ENCODE measurements around the gene CDK13.
"Not testable (repeated sequence)": the region's sequence is repeated elsewhere in the genome, so short reads cannot be mapped to it uniquely, and the experiment has no call there.

CDK13 gene

GRCh38 chr7:39949971-39950472 lies at the start of gene CDK13:
Gene CDK13, plus strand, starts transcription at chr7:39950256. Its CDS starts 386 bp downstream, at chr7:39950642.
- DNase-seq (ENCODE audit: low read depth, low spot score) = peak; percentile 88

DNA sequence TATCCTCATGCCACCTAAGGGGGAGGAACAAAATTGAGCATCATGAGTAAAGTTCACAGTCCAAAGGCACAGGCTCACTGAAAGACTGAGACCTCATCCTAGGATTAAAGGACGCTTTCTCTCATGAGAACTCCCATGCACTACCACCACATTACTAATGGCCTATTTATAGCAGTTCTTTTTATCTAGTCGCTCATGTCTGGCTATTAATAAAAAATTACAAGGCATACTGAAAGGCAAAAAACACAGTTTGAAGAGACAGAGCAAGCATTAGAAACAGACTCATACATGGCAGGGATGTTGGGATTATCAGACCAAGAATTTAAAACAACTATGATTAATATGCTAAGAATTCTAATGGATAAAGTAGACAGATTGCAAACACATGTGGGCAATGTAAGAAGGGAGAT lies 46.0 kb upstream of the CDK13 start:
- DNase-seq (ENCODE audit: low read depth, low spot score) = no peak

DNA sequence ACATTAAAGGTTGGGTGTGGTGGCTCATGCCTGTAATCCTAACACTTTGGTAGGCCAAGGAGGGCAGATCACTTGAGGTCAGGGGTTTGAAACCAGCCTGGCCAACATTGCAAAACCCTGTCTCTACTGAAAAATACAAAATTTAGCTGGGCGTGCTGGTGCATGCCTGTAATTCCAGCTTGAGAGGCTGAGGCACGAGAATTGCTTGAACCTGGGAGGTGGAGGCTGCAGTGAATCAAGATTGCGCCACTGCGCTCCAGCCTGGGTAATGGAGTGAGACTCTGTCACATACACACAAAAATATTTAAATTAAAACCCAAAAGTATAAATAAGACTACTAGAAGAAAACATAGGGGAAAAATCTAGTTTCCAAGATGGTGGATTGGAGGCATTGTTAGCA lies 41.9 kb upstream of the CDK13 start:
- DNase-seq (ENCODE audit: low read depth, low spot score) = no peak

DNA sequence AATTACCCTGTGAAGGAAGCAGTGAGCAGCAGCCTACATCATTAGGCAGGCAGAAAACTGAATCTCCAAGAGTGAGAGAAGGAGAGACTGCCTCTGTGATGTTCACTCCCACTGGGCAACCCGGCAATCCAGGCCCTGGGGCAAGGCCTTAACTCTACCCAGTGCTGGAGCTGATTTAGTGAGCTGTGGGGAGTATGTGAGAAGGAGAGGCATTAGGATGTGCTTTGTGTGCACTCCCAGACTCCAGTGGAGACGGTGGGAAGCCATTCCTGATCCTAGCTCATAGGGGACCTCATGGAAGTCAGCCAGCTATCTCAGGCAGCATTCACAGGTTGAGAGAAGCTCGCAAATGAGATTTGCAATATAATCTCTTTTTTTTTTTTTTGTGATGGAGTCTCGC lies 41.1 kb upstream of the CDK13 start:
- DNase-seq (ENCODE audit: low read depth, low spot score) = no peak

DNA sequence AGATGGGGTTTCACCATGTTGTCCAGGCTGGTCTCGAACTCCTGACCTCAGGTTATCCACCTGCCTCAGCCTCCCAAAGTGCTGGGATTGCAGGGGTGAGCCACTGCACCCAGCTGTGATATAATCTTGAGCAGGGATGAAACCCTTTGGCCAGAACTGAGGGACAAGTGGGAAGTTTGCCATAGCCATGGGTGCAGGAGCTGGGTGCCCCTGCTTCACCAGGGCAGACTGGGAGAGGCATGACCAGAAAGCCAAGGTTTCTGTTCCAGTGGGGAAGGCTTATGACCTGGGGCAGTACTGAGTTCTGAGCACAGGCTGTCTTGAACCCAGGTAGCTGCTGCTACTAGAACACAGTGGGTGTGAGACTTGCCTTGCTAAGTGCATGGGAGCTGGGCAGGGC lies 40.5 kb upstream of the CDK13 start:
- no peak for DNase-seq (ENCODE audit: low read depth, low spot score)

GRCh38 chr7:39910108-39910869 lies 39.8 kb upstream of the CDK13 start:
- DNase-seq (ENCODE audit: low read depth, low spot score) = peak; percentile 4

DNA sequence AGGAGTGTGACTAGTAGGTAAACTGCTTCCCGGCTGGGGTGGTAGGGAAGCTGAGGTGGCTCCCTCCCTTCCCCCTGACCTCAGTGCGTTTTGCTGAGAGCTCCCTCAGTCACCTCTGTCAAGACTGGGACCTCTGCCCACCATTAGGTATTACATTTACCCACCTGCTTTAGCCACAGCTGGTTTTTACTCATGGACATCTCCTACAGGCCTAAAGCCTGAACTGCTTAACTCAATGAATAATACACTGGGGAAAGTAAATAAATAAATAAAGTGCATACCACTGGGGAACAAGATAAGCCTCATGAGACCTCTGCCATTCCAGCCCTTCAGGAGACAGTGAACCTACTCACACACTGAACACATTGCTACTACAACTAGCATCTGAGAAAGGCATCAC lies 38.9 kb upstream of the CDK13 start:
- DNase-seq (ENCODE audit: low read depth, low spot score) = no peak

DNA sequence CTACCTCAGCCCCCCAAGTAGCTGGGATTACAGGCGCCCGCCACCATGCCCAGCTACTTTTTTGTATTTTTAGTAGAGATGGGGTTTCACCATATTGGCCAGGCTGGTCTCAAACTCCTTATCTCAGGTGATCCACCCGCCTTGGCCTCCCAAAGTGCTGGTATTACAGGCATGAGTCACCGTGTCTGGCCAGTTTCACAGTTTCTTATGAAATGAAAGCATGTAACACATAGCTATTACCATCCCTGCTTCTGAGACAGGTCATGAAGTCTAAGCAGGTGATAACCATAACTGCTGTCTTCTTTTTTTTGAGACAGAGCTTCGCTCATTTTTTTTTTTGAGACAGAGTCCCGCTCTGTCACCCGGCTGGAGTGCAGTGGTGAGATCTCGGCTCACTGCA lies 34.2 kb upstream of the CDK13 start:
- not testable (repeated sequence) for DNase-seq (ENCODE audit: low read depth, low spot score)

GRCh38 chr7:39919646-39920045 lies 30.4 kb upstream of the CDK13 start:
- DNase-seq (ENCODE audit: low read depth, low spot score) = no peak

GRCh38 chr7:39921506-39922175 lies 28.4 kb upstream of the CDK13 start:
- DNase-seq (ENCODE audit: low read depth, low spot score) = no peak

DNA sequence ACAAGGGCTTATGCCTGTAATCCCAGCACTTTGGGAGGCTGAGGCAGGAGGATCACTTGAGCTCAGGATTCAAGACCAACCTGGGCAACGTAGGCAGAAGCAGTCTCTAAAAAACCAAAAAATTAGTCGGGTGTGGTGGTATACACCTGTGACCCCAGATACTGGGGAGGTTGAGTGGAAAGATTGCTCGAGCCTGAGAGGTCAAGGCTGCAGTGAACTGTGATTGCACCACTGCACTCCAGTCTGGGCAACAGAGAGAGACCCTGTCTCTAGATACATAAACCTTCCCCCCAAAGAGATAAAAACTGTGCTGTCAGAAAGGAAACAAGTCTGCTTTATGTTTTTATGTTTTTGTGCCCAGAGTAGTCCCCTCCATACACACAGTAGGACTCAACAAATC lies 27.5 kb upstream of the CDK13 start:
- no peak for DNase-seq (ENCODE audit: low read depth, low spot score)

DNA sequence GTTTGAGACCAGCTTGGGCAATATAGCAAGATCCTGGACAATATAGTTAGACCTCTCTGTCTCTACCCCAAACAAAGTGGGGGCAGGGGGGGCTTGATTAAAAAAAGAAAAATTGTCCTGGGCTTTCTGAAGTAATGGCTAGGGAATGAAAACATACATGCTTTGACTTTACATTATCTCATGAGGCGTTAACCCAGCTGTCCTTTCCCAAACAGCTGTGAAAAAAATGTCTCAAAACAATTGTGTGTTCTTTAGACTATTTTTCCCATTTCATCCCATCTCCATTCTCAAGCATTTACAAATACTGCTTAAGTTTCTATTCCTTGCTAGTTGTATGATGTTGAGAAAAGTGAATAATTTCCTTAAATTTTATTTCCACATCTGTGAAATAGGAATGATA lies 27.0 kb upstream of the CDK13 start:
- DNase-seq (ENCODE audit: low read depth, low spot score) = no peak

DNA sequence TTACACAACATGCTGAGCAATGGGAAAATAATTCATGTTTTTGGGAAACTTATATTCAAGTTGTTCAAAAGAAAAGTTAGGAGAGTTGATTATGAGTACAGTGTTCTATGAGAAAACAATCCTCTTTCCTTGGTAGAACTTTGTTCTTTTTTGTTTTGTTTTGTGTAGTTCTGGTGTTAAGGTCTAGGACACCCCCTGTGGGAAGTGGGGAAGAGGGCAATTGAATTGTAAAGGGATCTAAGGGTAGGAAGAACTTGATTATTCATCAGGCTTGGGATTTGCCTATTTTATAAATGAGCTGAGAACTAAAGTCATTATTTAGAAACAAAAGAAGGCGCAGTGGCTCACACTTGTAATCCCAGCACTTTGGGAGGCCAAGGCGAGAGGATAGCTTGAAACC lies 25.9 kb upstream of the CDK13 start:
- no peak for DNase-seq (ENCODE audit: low read depth, low spot score)

DNA sequence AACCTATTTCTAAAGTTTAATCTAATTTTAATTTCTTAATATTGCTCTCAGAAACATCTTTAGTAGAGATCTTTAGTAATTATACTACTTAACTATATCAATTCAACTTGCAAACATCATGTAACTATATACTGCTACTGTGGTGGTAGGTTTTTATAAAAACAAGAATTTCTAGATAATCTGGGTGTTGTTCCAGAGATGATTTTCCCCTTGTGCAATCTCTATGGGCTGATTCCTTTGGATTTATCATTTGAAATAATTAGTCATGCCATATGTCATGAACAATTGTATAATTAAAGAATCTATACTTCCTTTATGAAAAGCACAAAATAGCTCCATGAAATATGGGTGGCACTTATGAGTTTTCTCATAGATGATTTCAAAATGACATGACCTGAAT lies 23.9 kb upstream of the CDK13 start:
- no peak for DNase-seq (ENCODE audit: low read depth, low spot score)

DNA sequence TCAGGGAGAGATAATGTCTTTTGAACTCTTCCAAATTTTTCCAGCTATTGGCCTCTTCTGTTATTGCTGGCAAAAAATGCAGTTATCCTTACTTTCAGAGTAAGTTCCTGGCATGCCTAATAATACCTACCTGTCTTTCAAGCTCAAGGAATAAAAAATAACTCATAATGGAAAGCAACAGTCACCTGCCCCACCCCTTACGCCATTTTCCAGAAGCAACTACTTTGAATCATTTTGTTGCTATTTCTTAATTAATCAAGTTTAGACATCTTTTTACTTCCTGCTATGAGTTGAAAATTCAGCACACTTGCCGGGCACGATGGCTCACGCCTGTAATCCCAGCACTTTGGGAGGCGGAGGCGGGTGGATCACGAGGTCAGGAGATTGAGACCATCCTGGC lies 23.0 kb upstream of the CDK13 start:
- DNase-seq (ENCODE audit: low read depth, low spot score) = no peak

GRCh38 chr7:39934132-39934531 lies 15.9 kb upstream of the CDK13 start:
- no peak for DNase-seq (ENCODE audit: low read depth, low spot score)

DNA sequence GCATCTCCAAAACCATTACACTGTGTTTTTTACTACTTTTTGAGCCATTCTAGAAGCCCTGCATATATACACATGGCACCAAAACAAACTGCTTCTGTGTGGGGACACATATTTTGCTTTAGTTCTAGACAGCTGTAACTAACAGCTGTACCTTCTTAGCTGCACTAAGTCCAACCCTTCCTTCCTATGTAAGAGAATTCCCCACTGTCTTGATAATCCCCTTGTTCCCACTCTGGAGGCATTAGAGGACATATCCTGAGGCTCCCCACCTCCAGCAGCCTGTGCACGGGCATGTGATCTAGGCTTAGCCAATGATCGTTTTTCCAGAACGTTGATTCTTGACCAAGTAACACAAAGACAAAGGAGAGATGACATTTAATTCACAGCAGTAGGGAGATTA lies 13.3 kb upstream of the CDK13 start:
- DNase-seq (ENCODE audit: low read depth, low spot score) = no peak

- no peak for DNase-seq (ENCODE audit: low read depth, low spot score)
Measured at GRCh38 chr7:39937366-39938153, 12.5 kb upstream of the CDK13 start.

GRCh38 chr7:39942883-39943282 lies 7.2 kb upstream of the CDK13 start:
- no peak for DNase-seq (ENCODE audit: low read depth, low spot score)

DNA sequence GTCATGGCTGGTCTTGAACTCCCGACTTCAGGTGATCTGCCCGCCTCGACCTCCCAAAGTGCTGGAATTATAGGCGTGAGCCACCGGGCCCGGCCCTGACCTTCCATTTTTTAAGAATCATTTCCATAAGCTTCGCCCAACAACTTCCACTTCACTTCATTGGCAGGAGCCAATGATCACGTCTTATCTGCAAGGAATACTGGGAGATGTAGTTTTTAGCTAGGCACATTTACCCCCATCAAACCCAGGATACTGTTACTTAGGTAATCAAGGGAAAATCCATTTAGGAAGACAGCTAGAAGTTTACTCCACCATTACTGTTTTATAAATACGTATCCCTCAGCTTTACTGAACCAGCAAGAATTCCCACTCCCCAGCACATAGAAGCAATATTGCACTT lies 3.4 kb upstream of the CDK13 start:
- no peak for DNase-seq (ENCODE audit: low read depth, low spot score)

DNA sequence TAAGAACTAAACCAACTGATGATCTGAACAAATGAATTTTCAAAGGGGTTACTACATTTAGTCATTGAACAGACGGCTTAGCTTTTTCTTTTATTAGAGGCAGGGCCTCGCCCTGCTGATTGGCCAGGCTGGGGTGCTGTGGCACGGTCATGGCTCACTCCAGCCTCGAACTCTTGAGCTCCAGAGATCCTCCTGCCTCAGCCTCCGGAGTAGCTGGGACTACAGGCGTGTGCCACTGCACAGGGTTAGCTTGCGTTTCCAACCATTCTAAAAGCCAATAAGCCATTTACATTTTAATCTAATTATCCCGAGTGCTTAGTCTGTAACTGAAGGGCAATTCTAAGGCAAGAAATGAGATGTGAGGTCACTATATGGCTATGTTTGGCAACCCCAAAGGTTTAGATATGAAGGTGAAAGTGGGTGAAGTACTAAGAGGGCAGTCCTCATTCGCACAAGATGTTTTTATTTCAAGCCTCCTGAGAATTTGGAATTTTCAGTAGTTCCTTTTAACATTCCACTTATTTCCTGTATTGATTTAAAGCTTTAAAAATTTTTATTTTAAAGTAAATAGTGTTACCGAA lies 1.6 kb upstream of the CDK13 start:
- DNase-seq (ENCODE audit: low read depth, low spot score) = no peak

Data from astrocyte of the hippocampus (primary cell).